Measurements from ENCODE around the gene CRTC3. TPM values are rescaled to one million over a fixed set of nuclear protein-coding genes. Genes with fewer than 3 reads are reported as not detected.

CRTC3 gene
- total RNA-seq, 2 experiments from 2014 or later: 90.7 to 92.4 TPM

- CTCF ChIA-PET: interaction anchor here (1.1 kb wide), 1 partner anchor 20 kb away, joined by 5 read pairs; no protein-coding TSS in a partner anchor
These were observed 36.1 kb downstream of the CRTC3 start for GRCh38 chr15:90565866-90566265.

GRCh38 chr15:90570643-90571042 is 40.9 kb downstream of the CRTC3 start:
- Mint-ChIP-seq H3K4me3 (peak overlapping the region; percentile 70), H3K4me1 (ENCODE audit: low read depth) (peaks cover 89% of the 10 kb centered on the region)
- H3K27me3 ChIP-seq (ENCODE audit: control insufficient read depth in 1 of 2, insufficient read depth in 2 of 2, low read length in 2 of 2): no peaks in the 10 kb centered on the region

More at GRCh38 chr15:90565866-90566265, 36.1 kb downstream of the CRTC3 start:
- Mint-ChIP-seq H3K9me3 (peaks cover 3% of the 10 kb centered on the region), H3K27me3 (no peaks in the 10 kb centered on the region), H3K36me3 (ENCODE audit: low read depth) (peaks cover 10% of the 10 kb centered on the region), H3K4me1 (ENCODE audit: low read depth) (peaks cover 87% of the 10 kb centered on the region), H3K4me3 (peak overlapping the region; percentile 60), H3K27ac (peak overlapping the region; percentile 93)
- no peak for TF ChIP-seq CTCF (IDR thresholded peaks at IDR 0.05)
- H3K27me3 ChIP-seq (ENCODE audit: control insufficient read depth in 1 of 2, insufficient read depth in 2 of 2, low read length in 2 of 2): no peaks in the 10 kb centered on the region
- peak overlapping the region; percentile 6 to 22 for H3K27ac ChIP-seq (ENCODE audit: low read depth in 1 of 2, low read length in 2 of 2)
- H3K9me3 ChIP-seq (ENCODE audit: control insufficient read depth in 1 of 2, insufficient read depth in 1 of 2, low read length in 2 of 2): no peaks in the 10 kb centered on the region
- peaks cover 87% of the 10 kb centered on the region for H3K4me1 ChIP-seq (ENCODE audit: insufficient read depth, low read length)
- DNase-seq (no peak), ATAC-seq (ENCODE audit: poor library complexity) (no peak)
- intact Hi-C loops (cut with DNase I, micrococcal nuclease): loop anchor here (2.0 kb wide), 2 partner anchors 13 to 29 kb away; no protein-coding TSS in a partner anchor
- no peak overlapping the region for H3K4me3 ChIP-seq (ENCODE audit: low read length)
- POLR2A ChIA-PET: interaction anchor here (0.7 to 3.7 kb wide), 5 partner anchors 8 to 82 kb away, joined by 3 to 23 read pairs (median 7); no protein-coding TSS in a partner anchor
- H3K36me3 ChIP-seq (ENCODE audit: insufficient read depth, low read length): no peaks in the 10 kb centered on the region

GRCh38 chr15:90571063-90571541 is 41.4 kb downstream of the CRTC3 start:
- ATAC-seq (ENCODE audit: poor library complexity): no peak
- Histone ChIP-seq H3K27ac (ENCODE audit: low read depth in 1 of 2, low read length in 2 of 2) (peak overlapping the region in 1 of 2 donors; percentile 32), H3K36me3 (ENCODE audit: insufficient read depth, low read length) (no peaks in the 10 kb centered on the region), H3K27me3 (ENCODE audit: control insufficient read depth in 1 of 2, insufficient read depth in 2 of 2, low read length in 2 of 2) (no peaks in the 10 kb centered on the region), H3K4me3 (ENCODE audit: low read length) (no peak overlapping the region), H3K4me1 (ENCODE audit: insufficient read depth, low read length) (peaks cover 77% of the 10 kb centered on the region), H3K9me3 (ENCODE audit: control insufficient read depth in 1 of 2, insufficient read depth in 1 of 2, low read length in 2 of 2) (no peaks in the 10 kb centered on the region)
- ChIA-PET CTCF (interaction anchor here (1.1 kb wide), 1 partner anchor 9 kb away, joined by 3 read pairs; no protein-coding TSS in a partner anchor), POLR2A (interaction anchor here (1.1 to 4.1 kb wide), 2 partner anchors 10 to 23 kb away, joined by 3 to 39 read pairs; no protein-coding TSS in a partner anchor)
- Mint-ChIP-seq H3K9me3 (no peaks in the 10 kb centered on the region), H3K4me3 (no peak overlapping the region), H3K4me1 (ENCODE audit: low read depth) (peaks cover 89% of the 10 kb centered on the region), H3K36me3 (ENCODE audit: low read depth) (peaks cover 14% of the 10 kb centered on the region), H3K27ac (peak overlapping the region; percentile 77), H3K27me3 (no peaks in the 10 kb centered on the region)
- peak in 2 of 14 experiments; percentile 53 to 60 for DNase-seq
- intact Hi-C loops (cut with DNase I, micrococcal nuclease): loop anchor here in 1 of 2 experiments (5.0 kb wide), 1 partner anchor 34 kb away; no protein-coding TSS in a partner anchor
- no peak for TF ChIP-seq CTCF (IDR thresholded peaks at IDR 0.05)

More at GRCh38 chr15:90570643-90571042, 40.9 kb downstream of the CRTC3 start:
- peaks cover 79% of the 10 kb centered on the region for H3K4me1 ChIP-seq (ENCODE audit: insufficient read depth, low read length)
- no peak for ATAC-seq (ENCODE audit: poor library complexity)
- H3K9me3 ChIP-seq (ENCODE audit: control insufficient read depth in 1 of 2, insufficient read depth in 1 of 2, low read length in 2 of 2): no peaks in the 10 kb centered on the region
- no peak for DNase-seq
- no peak for TF ChIP-seq CTCF (IDR thresholded peaks at IDR 0.05)
- CTCF ChIA-PET: interaction anchor here (1.1 kb wide), 1 partner anchor 9 kb away, joined by 3 read pairs; no protein-coding TSS in a partner anchor
- no peaks in the 10 kb centered on the region for H3K36me3 ChIP-seq (ENCODE audit: insufficient read depth, low read length)
- Mint-ChIP-seq H3K27ac (peak overlapping the region; percentile 82), H3K9me3 (peaks cover 2% of the 10 kb centered on the region), H3K36me3 (ENCODE audit: low read depth) (peaks cover 17% of the 10 kb centered on the region), H3K27me3 (no peaks in the 10 kb centered on the region)
- POLR2A ChIA-PET: interaction anchor here (0.6 to 4.1 kb wide), 3 partner anchors 9 to 24 kb away, joined by 3 to 39 read pairs (median 3); no protein-coding TSS in a partner anchor
- H3K27ac ChIP-seq (ENCODE audit: low read depth in 1 of 2, low read length in 2 of 2): peak overlapping the region; percentile 2 to 53
- intact Hi-C loops (cut with DNase I, micrococcal nuclease): loop anchor here in 1 of 2 experiments (5.0 kb wide), 1 partner anchor 33 kb away; no protein-coding TSS in a partner anchor
- H3K4me3 ChIP-seq (ENCODE audit: low read length): no peak overlapping the region

All from CD4-positive, alpha-beta T cell (primary cell).